OCI-LY1 (cell line): ENCODE results near the gene PLAGL2.

ENCODE experiments used
- CTCF ChIP-seq: fragments of 200-600 bp; sonication (generic), shearing (Covaris generic); IDR thresholded peaks from 2 replicates; pipeline ENCODE4 v1.5.1; 2017; ENCODE audit warnings: mild to moderate bottlenecking, antibody characterized with exemption, low read length, moderate library complexity, mixed read lengths
- EZH2 ChIP-seq: fragments of 200-600 bp; sonication (generic), shearing (Covaris generic); IDR thresholded peaks from 2 replicates; pipeline ENCODE4 v1.8.0; 2017; ENCODE audit warnings: borderline replicate concordance, mixed run types, mild to moderate bottlenecking, antibody characterized with exemption, low read length, moderate library complexity, mixed read lengths

- no peak for TF ChIP-seq EZH2
- TF ChIP-seq CTCF: no peak
Measured at GRCh38 chr20:32167552-32167951, 40.0 kb downstream of the PLAGL2 start.
